Body of pancreas (tissue), 4 donors: Measurements from ENCODE around the gene OR52W1. TPM values are rescaled to one million over a fixed set of nuclear protein-coding genes. Genes with fewer than 3 reads are reported as not detected.

Source experiments
- ATAC-seq: fragments of 150-250 bp; one replicate; pipeline ENCODE4 v1.9.1; 2016
- DNase-seq, 4 donors: peaks; one replicate each; pipeline ENCODE4 v3.0.0-alpha.2; 2019
- H3K27ac ChIP-seq, 4 donors: fragments of 200-600 bp; sonication (generic); 1 replicate in 3 of 4; 2 replicates in 1 of 4; pipeline versions ENCODE4 v1.5.1 to v1.6.1; 2016 to 2019; ENCODE audit warnings: mild to moderate bottlenecking in 1 of 4, mixed read lengths in 1 of 4, moderate library complexity in 1 of 4
- H3K27me3 ChIP-seq, 2 donors: fragments of 200-600 bp; sonication (generic); one replicate each; pipeline ENCODE4 v1.6.0; 2016; ENCODE audit warnings: mild to moderate bottlenecking in 1 of 2
- H3K36me3 ChIP-seq, 2 donors: fragments of 200-600 bp; sonication (generic); replicated peaks in 1 of 2; 2 replicates each; pipeline ENCODE4 v1.5.1; 2016; ENCODE audit warnings: low read depth in 2 of 2; ENCODE audit not compliant: insufficient read depth in 1 of 2
- H3K4me1 ChIP-seq: fragments of 200-600 bp; sonication (generic); one replicate; pipeline ENCODE4 v1.6.0; 2016
- H3K4me3 ChIP-seq, 2 donors: fragments of 200-600 bp; sonication (generic); 1 replicate in 1 of 2; 2 replicates in 1 of 2; pipeline ENCODE4 v1.5.1; 2016 to 2019
- H3K9me3 ChIP-seq, 3 donors: fragments of 200-600 bp; sonication (generic); 1 replicate in 2 of 3; 2 replicates in 1 of 3; pipeline ENCODE4 v1.5.1; 2016
- CTCF ChIP-seq, 7 experiments: fragments of 450-650 bp in 4 of 7; fragments of 200-600 bp in 3 of 7; sonication (generic) in 3 of 7; IDR thresholded peaks; one replicate each; pipeline ENCODE4 v1.5.1; 2016 to 2019; ENCODE audit warnings: antibody characterized with exemption in 7 of 7
- POLR2A ChIP-seq, 3 donors: fragments of 450-650 bp; IDR thresholded peaks; one replicate each; pipeline ENCODE4 v1.6.1; 2016; ENCODE audit warnings: antibody characterized with exemption in 3 of 3, mild to moderate bottlenecking in 2 of 3
- WGBS, 2 donors: methylation state at CpG; one replicate each; pipeline ENCODE4 v1.1.5; 2017; 5-methylcytosine and 5-hydroxymethylcytosine counted together
- intact Hi-C: fragments of 100-400 bp; cut with DNase I; formaldehyde crosslinking; loops from one replicate; pipeline ENCODE4 v1.15.1; 2023
- total RNA-seq, 2 donors: library from RNA; depleted of rRNA; stranded (reverse); fragments of >200 nt; gene quantifications; one replicate each; pipeline ENCODE4 v1.1.0, GENCODE V29; 2016

The OR52W1 gene
- total RNA-seq, 2 donors from 2014 or later = not detected

GRCh38 chr11:6170226-6170625, 28.8 kb upstream of the OR52W1 start, which contains the start of gene OR52B2:
OR52B2 (minus strand) TSS chr11:6170326; CDS start chr11:6170326, 0 bp downstream.
- intact Hi-C loops = no loop called here
- Histone ChIP-seq H3K27ac (no peak within 1 kb of the TSS), H3K9me3 (no peaks in the 10 kb centered on the region), H3K4me1 (no peaks in the 10 kb centered on the region), H3K4me3 (no peak within 1 kb of the TSS), H3K36me3 (no peaks in the 10 kb centered on the region), H3K27me3 (no peaks in the 10 kb centered on the region)
- TF ChIP-seq CTCF (IDR thresholded peaks at IDR 0.05) = no peak
- no peak for TF ChIP-seq POLR2A (IDR thresholded peaks at IDR 0.05)
- DNase-seq = no peak
- WGBS, 2 donors = 28 to 40% methylated on average over 1 of the region's 1 CpG
- no peak for ATAC-seq

GRCh38 chr11:6175440-6175839, 23.6 kb upstream of the OR52W1 start:
- 36 to 38% methylated on average over 2 of the region's 2 CpGs for WGBS, 2 donors
- intact Hi-C loops = no loop called here
- H3K36me3 ChIP-seq = no peaks in the 10 kb centered on the region

GRCh38 chr11:6191742-6192141, 7.3 kb upstream of the OR52W1 start:
- Histone ChIP-seq H3K27ac (no peak overlapping the region), H3K27me3 (no peaks in the 10 kb centered on the region), H3K4me3 (no peak overlapping the region), H3K9me3 (no peaks in the 10 kb centered on the region), H3K4me1 (no peaks in the 10 kb centered on the region), H3K36me3 (no peaks in the 10 kb centered on the region)
- DNase-seq (no peak), ATAC-seq (no peak)
- TF ChIP-seq POLR2A (IDR thresholded peaks at IDR 0.05) (no peak), CTCF (IDR thresholded peaks at IDR 0.05) (no peak)
- intact Hi-C loops = no loop called here

More at GRCh38 chr11:6175440-6175839, 23.6 kb upstream of the OR52W1 start:
- DNase-seq (no peak), ATAC-seq (no peak)
- H3K9me3 ChIP-seq = no peaks in the 10 kb centered on the region
- TF ChIP-seq CTCF (IDR thresholded peaks at IDR 0.05) (no peak), POLR2A (IDR thresholded peaks at IDR 0.05) (no peak)
- no peak overlapping the region for H3K27ac ChIP-seq
- H3K4me3 ChIP-seq = no peak overlapping the region
- no peaks in the 10 kb centered on the region for H3K27me3 ChIP-seq
- no peaks in the 10 kb centered on the region for H3K4me1 ChIP-seq

GRCh38 chr11:6194065-6194581, 4.9 kb upstream of the OR52W1 start:
- Histone ChIP-seq H3K4me1 (no peaks in the 10 kb centered on the region), H3K36me3 (no peaks in the 10 kb centered on the region), H3K9me3 (no peaks in the 10 kb centered on the region), H3K27ac (no peak overlapping the region), H3K27me3 (no peaks in the 10 kb centered on the region), H3K4me3 (no peak overlapping the region)
- DNase-seq (no peak), ATAC-seq (no peak)
- intact Hi-C loops = no loop called here
- TF ChIP-seq CTCF (IDR thresholded peaks at IDR 0.05) (no peak), POLR2A (IDR thresholded peaks at IDR 0.05) (no peak)
- 86 to 87% methylated on average over 1 of the region's 1 CpG for WGBS, 2 donors

- 51 to 53% methylated on average over 4 of the region's 4 CpGs for WGBS, 2 donors
These were observed 2.6 kb upstream of the OR52W1 start for GRCh38 chr11:6196396-6196795.

More at GRCh38 chr11:6196396-6196795, 2.6 kb upstream of the OR52W1 start:
- intact Hi-C loops = no loop called here
- Histone ChIP-seq H3K4me1 (no peaks in the 10 kb centered on the region), H3K27ac (no peak overlapping the region), H3K9me3 (no peaks in the 10 kb centered on the region), H3K27me3 (no peaks in the 10 kb centered on the region), H3K36me3 (no peaks in the 10 kb centered on the region), H3K4me3 (no peak overlapping the region)
- TF ChIP-seq CTCF (IDR thresholded peaks at IDR 0.05) = no peak
- no peak for TF ChIP-seq POLR2A (IDR thresholded peaks at IDR 0.05)
- ATAC-seq (no peak), DNase-seq (no peak)
